ENCODE measurements around the gene LRRN2.

DNA sequence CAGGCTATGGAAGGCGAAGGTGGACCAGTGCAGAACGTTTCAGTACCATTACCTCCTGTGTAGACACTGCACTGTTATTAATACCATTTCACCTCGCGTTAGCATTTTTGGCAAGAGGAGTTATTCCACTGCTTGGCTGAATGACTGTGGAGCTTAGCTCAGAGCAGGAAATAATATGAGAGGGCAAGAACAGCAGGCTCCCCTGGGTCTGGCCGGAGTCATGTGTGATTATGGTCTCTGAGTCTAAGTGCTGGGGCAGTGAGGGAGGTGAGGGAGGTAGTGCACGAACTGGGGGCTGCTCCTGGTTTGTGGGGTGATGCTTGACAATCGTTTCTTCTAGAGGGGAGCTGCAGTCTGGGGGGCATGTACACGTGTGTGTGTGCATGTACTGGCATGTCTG, 86.4 kb downstream of the LRRN2 start:
- TF ChIP-seq MAZ (IDR thresholded peaks at IDR 0.05; ENCODE audit: borderline replicate concordance, low read depth, low read length), result no peak
- TF ChIP-seq SMC3 (IDR thresholded peaks at IDR 0.05), result no peak
- no peak for TF ChIP-seq SREBF2 (IDR thresholded peaks at IDR 0.05)
- TF ChIP-seq, protein P1, sequence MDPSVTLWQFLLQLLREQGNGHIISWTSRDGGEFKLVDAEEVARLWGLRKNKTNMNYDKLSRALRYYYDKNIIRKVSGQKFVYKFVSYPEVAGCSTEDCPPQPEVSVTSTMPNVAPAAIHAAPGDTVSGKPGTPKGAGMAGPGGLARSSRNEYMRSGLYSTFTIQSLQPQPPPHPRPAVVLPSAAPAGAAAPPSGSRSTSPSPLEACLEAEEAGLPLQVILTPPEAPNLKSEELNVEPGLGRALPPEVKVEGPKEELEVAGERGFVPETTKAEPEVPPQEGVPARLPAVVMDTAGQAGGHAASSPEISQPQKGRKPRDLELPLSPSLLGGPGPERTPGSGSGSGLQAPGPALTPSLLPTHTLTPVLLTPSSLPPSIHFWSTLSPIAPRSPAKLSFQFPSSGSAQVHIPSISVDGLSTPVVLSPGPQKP (IDR thresholded peaks at IDR 0.05; ENCODE audit: low read depth, low read length), result no peak
- TF ChIP-seq, protein P2, sequence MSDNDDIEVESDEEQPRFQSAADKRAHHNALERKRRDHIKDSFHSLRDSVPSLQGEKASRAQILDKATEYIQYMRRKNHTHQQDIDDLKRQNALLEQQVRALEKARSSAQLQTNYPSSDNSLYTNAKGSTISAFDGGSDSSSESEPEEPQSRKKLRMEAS (IDR thresholded peaks at IDR 0.05), result no peak
- no peak for TF ChIP-seq JUN (IDR thresholded peaks at IDR 0.05)
- TF ChIP-seq CBX8 (IDR thresholded peaks at IDR 0.05), result no peak
- TF ChIP-seq, protein P3, sequence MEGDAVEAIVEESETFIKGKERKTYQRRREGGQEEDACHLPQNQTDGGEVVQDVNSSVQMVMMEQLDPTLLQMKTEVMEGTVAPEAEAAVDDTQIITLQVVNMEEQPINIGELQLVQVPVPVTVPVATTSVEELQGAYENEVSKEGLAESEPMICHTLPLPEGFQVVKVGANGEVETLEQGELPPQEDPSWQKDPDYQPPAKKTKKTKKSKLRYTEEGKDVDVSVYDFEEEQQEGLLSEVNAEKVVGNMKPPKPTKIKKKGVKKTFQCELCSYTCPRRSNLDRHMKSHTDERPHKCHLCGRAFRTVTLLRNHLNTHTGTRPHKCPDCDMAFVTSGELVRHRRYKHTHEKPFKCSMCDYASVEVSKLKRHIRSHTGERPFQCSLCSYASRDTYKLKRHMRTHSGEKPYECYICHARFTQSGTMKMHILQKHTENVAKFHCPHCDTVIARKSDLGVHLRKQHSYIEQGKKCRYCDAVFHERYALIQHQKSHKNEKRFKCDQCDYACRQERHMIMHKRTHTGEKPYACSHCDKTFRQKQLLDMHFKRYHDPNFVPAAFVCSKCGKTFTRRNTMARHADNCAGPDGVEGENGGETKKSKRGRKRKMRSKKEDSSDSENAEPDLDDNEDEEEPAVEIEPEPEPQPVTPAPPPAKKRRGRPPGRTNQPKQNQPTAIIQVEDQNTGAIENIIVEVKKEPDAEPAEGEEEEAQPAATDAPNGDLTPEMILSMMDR (IDR thresholded peaks at IDR 0.05), result no peak
- no peak for TF ChIP-seq CBX2 (IDR thresholded peaks at IDR 0.05; ENCODE audit: borderline replicate concordance, low read depth)
- no peak for TF ChIP-seq POLR2A (IDR thresholded peaks at IDR 0.05; ENCODE audit: low read length)
- no peak for TF ChIP-seq JUNB (IDR thresholded peaks at IDR 0.05)
- TF ChIP-seq RFX5 (IDR thresholded peaks at IDR 0.05), result no peak
- no peak for TF ChIP-seq KDM5A (IDR thresholded peaks at IDR 0.05)

Measured in A549 (cell line).